ENCODE data around the gene DDC. TPM values are rescaled to one million over a fixed set of nuclear protein-coding genes. Genes with fewer than 3 reads are reported as not detected.
A peak's percentile ranks its signal among the peaks of the same experiment; 100 is the strongest.
"Not testable (repeated sequence)": the region's sequence is repeated elsewhere in the genome, so short reads cannot be mapped to it uniquely, and the experiment has no call there.

The DDC gene
- total RNA-seq, 2 donors from 2014 or later: 6.6 to 17.1 TPM

DNA sequence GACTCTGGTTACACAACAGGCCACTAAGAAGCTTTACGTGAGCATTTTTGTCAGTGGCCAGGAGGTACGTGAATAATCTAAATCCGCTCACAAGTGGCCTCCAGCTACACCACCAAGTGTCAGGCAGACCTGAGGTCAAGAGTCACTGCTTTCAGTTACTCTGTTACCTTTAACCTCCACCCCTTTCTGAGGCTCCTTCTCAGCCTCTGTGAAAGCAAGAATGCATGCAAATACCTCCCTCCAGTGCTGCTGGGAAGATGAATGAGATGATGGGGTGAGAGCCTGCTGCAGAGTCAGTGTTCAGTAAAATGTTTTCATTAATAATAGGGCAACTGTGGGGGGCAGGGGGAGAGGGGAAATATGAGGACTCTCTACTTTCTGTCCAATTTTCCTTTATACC is 11.2 kb downstream of the DDC start:
- ATAC-seq (no peak), DNase-seq (no peak)
- Histone ChIP-seq H3K4me1 (peaks cover 61% of the 10 kb centered on the region), H3K27ac (no peak overlapping the region), H3K9me3 (no peaks in the 10 kb centered on the region), H3K36me3 (replicated peaks in 1 of 2; ENCODE audit: insufficient read depth in 1 of 2, low read depth in 2 of 2) (no peaks in the 10 kb centered on the region), H3K27me3 (no peaks in the 10 kb centered on the region), H3K4me3 (no peak overlapping the region)
- intact Hi-C loops (cut with DNase I): no loop called here
- WGBS, 2 donors: 50 to 54% methylated on average over 3 of the region's 3 CpGs
- no peak for TF ChIP-seq POLR2A (IDR thresholded peaks at IDR 0.05)
- TF ChIP-seq, protein P1, sequence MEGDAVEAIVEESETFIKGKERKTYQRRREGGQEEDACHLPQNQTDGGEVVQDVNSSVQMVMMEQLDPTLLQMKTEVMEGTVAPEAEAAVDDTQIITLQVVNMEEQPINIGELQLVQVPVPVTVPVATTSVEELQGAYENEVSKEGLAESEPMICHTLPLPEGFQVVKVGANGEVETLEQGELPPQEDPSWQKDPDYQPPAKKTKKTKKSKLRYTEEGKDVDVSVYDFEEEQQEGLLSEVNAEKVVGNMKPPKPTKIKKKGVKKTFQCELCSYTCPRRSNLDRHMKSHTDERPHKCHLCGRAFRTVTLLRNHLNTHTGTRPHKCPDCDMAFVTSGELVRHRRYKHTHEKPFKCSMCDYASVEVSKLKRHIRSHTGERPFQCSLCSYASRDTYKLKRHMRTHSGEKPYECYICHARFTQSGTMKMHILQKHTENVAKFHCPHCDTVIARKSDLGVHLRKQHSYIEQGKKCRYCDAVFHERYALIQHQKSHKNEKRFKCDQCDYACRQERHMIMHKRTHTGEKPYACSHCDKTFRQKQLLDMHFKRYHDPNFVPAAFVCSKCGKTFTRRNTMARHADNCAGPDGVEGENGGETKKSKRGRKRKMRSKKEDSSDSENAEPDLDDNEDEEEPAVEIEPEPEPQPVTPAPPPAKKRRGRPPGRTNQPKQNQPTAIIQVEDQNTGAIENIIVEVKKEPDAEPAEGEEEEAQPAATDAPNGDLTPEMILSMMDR (IDR thresholded peaks at IDR 0.05): no peak

GRCh38 chr7:50552921-50553320 is 12.3 kb downstream of the DDC start:
- ATAC-seq (peak; percentile 35), DNase-seq (peak in 3 of 4 donors; percentile 50 to 65 (median 50))
- Histone ChIP-seq H3K4me3 (no peak overlapping the region), H3K36me3 (replicated peaks in 1 of 2; ENCODE audit: insufficient read depth in 1 of 2, low read depth in 2 of 2) (no peaks in the 10 kb centered on the region), H3K4me1 (peaks cover 52% of the 10 kb centered on the region), H3K27me3 (no peaks in the 10 kb centered on the region), H3K27ac (peak overlapping the region in 1 of 4 donors; percentile 61), H3K9me3 (no peaks in the 10 kb centered on the region)
- no peak for TF ChIP-seq POLR2A (IDR thresholded peaks at IDR 0.05)
- TF ChIP-seq, protein P1 (IDR thresholded peaks at IDR 0.05): no peak
- WGBS, 2 donors: 38 to 42% methylated on average over 4 of the region's 4 CpGs
- intact Hi-C loops (cut with DNase I): no loop called here

- no peaks in the 10 kb centered on the region for H3K27me3 ChIP-seq
- TF ChIP-seq POLR2A (IDR thresholded peaks at IDR 0.05): peak in 1 of 3 donors; percentile 17
- TF ChIP-seq, protein P1 (IDR thresholded peaks at IDR 0.05): no peak
- H3K27ac ChIP-seq: peak overlapping the region; percentile 34 to 75 (median 65)
- WGBS, 2 donors: 30 to 38% methylated on average over 4 of the region's 4 CpGs
- intact Hi-C loops (cut with DNase I): no loop called here
- peak; percentile 56 to 77 (median 70) for DNase-seq
- no peaks in the 10 kb centered on the region for H3K36me3 ChIP-seq (replicated peaks in 1 of 2; ENCODE audit: insufficient read depth in 1 of 2, low read depth in 2 of 2)
- peaks cover 52% of the 10 kb centered on the region for H3K4me1 ChIP-seq
- H3K9me3 ChIP-seq: no peaks in the 10 kb centered on the region
- H3K4me3 ChIP-seq: no peak overlapping the region
- ATAC-seq: peak; percentile 97
Observed at GRCh38 chr7:50552139-50552538, 13.1 kb downstream of the DDC start.

DNA sequence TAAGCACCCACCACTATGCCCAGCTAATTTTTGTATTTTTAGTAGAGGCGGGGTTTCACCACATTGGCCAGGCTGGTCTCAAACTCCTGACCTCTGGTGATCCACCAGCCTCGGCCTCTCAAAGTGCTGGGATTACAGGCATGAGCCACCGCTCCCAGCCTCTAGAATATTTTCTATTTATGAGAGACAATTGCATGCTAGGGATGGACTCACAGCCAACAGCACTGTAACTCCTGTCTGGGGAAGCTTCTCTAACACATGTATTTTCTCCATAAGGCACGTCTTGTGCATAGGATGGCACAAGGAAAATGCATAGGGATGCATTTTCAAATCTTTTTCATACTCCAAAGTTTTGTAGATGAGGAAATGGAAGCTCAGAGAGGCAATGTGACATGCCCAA is 19.6 kb downstream of the DDC start:
- 91 to 94% methylated on average over 3 to 4 of the region's 4 CpGs for WGBS, 2 donors
- intact Hi-C loops (cut with DNase I); H3K36me3 ChIP-seq (replicated peaks in 1 of 2; ENCODE audit: insufficient read depth in 1 of 2, low read depth in 2 of 2); H3K4me3 ChIP-seq; H3K4me1 ChIP-seq; H3K27ac ChIP-seq; ATAC-seq; H3K27me3 ChIP-seq; H3K9me3 ChIP-seq; DNase-seq: not testable (repeated sequence)

DNA sequence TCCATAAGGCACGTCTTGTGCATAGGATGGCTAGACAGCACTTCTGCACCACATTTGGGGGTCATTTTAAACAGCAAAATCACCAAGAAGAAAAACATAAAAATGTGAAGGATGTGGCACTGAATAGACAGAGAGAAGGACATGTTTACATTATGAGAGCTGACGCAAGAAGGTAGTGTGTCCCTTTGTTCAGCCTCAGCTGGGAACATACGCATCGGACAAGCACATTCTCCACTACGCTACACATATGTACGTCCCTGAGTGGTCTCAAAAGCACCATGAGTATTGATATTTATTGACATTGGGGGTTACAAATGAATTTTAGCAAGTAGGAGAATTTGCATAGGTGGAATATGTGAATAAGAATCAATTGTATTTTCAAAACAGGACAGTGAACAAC is 20.2 kb downstream of the DDC start:
- H3K9me3 ChIP-seq: no peaks in the 10 kb centered on the region
- no peak overlapping the region for H3K4me3 ChIP-seq
- 70 to 90% methylated on average over 6 of the region's 6 CpGs for WGBS, 2 donors
- no peaks in the 10 kb centered on the region for H3K36me3 ChIP-seq (replicated peaks in 1 of 2; ENCODE audit: insufficient read depth in 1 of 2, low read depth in 2 of 2)
- no peak overlapping the region for H3K27ac ChIP-seq
- no peaks in the 10 kb centered on the region for H3K4me1 ChIP-seq
- H3K27me3 ChIP-seq: no peaks in the 10 kb centered on the region
- intact Hi-C loops (cut with DNase I): no loop called here
- TF ChIP-seq POLR2A (IDR thresholded peaks at IDR 0.05): no peak
- TF ChIP-seq, protein P1 (IDR thresholded peaks at IDR 0.05): no peak
- no peak for ATAC-seq
- DNase-seq: no peak
